NOMO-1 (cell line): Measurements from ENCODE around the gene HDAC11.
"Not testable (repeated sequence)": the region's sequence is repeated elsewhere in the genome, so short reads cannot be mapped to it uniquely, and the experiment has no call there.

Source experiments
- DNase-seq, 2 experiments: peaks; one replicate each; lab custom pipeline; 2025; ENCODE audit not compliant: unreplicated experiment in 2 of 2; lab: John Stamatoyannopoulos, UW

The HDAC11 gene

GRCh38 chr3:13521749-13522148, 41.6 kb downstream of the HDAC11 start:
- DNase-seq = not testable (repeated sequence)

- DNase-seq = no peak
Measured at GRCh38 chr3:13522236-13522635, 42.1 kb downstream of the HDAC11 start.

- no peak for DNase-seq
Measured at GRCh38 chr3:13524979-13525669, 45.0 kb downstream of the HDAC11 start.

- DNase-seq = no peak
Measured at GRCh38 chr3:13525827-13526625, 45.9 kb downstream of the HDAC11 start.

- DNase-seq = no peak
Measured at GRCh38 chr3:13526626-13526949, 46.5 kb downstream of the HDAC11 start.

- DNase-seq = no peak
Measured at GRCh38 chr3:13528217-13528867, 48.2 kb downstream of the HDAC11 start.

GRCh38 chr3:13529196-13530112, 49.3 kb downstream of the HDAC11 start:
- no peak for DNase-seq

GRCh38 chr3:13530241-13531009, 50.3 kb downstream of the HDAC11 start:
- no peak for DNase-seq

- no peak for DNase-seq
Measured at GRCh38 chr3:13532085-13532484, 52.0 kb downstream of the HDAC11 start.

- DNase-seq = no peak
Measured at GRCh38 chr3:13532631-13533030, 52.5 kb downstream of the HDAC11 start.

GRCh38 chr3:13533885-13534301, 53.8 kb downstream of the HDAC11 start:
- no peak for DNase-seq

- no peak for DNase-seq
Measured at GRCh38 chr3:13535526-13535875, 55.4 kb downstream of the HDAC11 start.

- DNase-seq = no peak
Measured at GRCh38 chr3:13535905-13536304, 55.8 kb downstream of the HDAC11 start.

- DNase-seq = no peak
Measured at GRCh38 chr3:13536432-13536831, 56.3 kb downstream of the HDAC11 start.

GRCh38 chr3:13536832-13537231, 56.7 kb downstream of the HDAC11 start:
- no peak for DNase-seq

GRCh38 chr3:13537244-13537908, 57.3 kb downstream of the HDAC11 start:
- DNase-seq = no peak

- DNase-seq = no peak
Measured at GRCh38 chr3:13537909-13538296, 57.8 kb downstream of the HDAC11 start.

- DNase-seq = no peak
Measured at GRCh38 chr3:13538520-13539291, 58.6 kb downstream of the HDAC11 start.

- DNase-seq = no peak
Measured at GRCh38 chr3:13539292-13539638, 59.2 kb downstream of the HDAC11 start.
